Activated T-cell treated with anti-CD3 and anti-CD28 coated beads, Interleukin-2, amount 50 U/mL, for 24 hours (primary cell): Measurements from ENCODE around the gene REPS2.

Experiments
- DNase-seq: peaks from one replicate; pipeline ENCODE4 v3.0.0-alpha.2; 2020
- H3K27ac Mint-ChIP-seq: 2 replicates; pipeline ENCODE4 v1.8.0; 2020; ENCODE audit warnings: mild to moderate bottlenecking, mixed read lengths
- H3K27me3 Mint-ChIP-seq: 2 replicates; pipeline ENCODE4 v1.8.0; 2020; ENCODE audit warnings: mixed read lengths
- H3K36me3 Mint-ChIP-seq: 2 replicates; pipeline ENCODE4 v1.8.0; 2020; ENCODE audit warnings: low read depth, mixed read lengths
- H3K4me1 Mint-ChIP-seq: 2 replicates; pipeline ENCODE4 v1.8.0; 2020; ENCODE audit warnings: low read depth, mixed read lengths
- H3K4me3 Mint-ChIP-seq: 2 replicates; pipeline ENCODE4 v1.8.0; 2020; ENCODE audit warnings: mild to moderate bottlenecking, moderate library complexity, mixed read lengths
- H3K9me3 Mint-ChIP-seq: 2 replicates; pipeline ENCODE4 v1.8.0; 2020; ENCODE audit warnings: mixed read lengths

The REPS2 gene

DNA sequence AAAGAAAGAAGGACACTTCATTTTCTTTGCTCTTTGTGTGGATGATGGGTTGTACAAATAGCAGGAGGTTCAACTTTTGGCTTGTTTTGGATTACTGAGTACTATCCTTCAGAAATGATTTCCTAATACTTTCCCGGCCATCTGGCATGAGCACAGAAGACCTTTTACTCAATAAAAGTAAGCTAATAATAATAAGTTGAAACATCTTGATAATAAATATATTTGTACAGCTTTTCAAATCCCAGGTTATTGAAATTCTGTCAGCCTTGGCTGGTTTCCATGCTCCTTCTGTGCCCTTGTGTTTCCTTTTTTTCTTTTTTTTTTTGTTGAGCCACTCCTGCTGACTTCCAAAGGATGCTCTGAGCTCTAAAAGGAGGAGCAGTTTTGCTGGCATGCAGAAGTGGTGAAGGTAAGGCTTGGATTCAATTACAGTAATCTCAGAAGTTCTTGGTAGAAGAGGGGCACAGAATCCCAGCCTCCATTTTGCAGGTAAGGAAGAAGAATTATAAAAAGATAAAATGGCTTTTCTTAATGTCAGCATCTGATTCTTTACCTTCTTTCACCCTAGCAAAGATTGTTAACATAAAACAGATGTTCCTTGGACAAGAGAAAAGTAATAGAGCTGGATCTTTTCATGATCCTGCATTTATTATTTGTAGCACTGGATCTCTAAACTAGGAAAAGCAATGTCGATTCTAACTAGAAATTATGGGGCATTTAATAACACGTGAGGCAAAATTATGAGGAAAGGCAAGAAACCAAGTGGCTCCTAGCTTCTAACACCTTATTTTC is 31.9 kb downstream of the REPS2 start:
- no peak for DNase-seq
- Mint-ChIP-seq H3K27me3 (peaks cover 64% of the 10 kb centered on the region), H3K4me1 (no peaks in the 10 kb centered on the region), H3K36me3 (no peaks in the 10 kb centered on the region), H3K9me3 (no peaks in the 10 kb centered on the region), H3K27ac (no peak overlapping the region), H3K4me3 (no peak overlapping the region)

DNA sequence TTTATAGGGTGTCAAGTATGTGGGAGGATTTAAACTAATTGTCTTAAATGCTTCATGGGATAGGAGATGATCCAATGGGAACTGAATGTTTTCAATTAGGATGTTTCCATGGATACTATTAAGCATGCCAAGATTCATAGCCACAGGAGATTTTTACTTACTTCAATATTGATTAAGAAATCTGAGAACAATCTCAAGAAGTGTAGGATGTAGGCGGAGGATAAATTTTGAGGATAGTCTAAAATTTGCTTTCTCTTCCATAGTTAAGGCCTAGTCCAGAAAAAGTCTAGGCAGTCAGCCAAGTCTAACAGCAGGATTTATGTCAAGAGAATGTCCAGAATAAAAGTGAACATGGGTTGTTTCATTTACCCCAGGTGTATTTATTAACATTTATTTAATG is 32.8 kb downstream of the REPS2 start:
- no peaks in the 10 kb centered on the region for H3K4me1 Mint-ChIP-seq
- peaks cover 72% of the 10 kb centered on the region for H3K27me3 Mint-ChIP-seq
- DNase-seq, result no peak
- H3K4me3 Mint-ChIP-seq, result no peak overlapping the region
- no peaks in the 10 kb centered on the region for H3K36me3 Mint-ChIP-seq
- no peaks in the 10 kb centered on the region for H3K9me3 Mint-ChIP-seq
- H3K27ac Mint-ChIP-seq, result no peak overlapping the region

DNA sequence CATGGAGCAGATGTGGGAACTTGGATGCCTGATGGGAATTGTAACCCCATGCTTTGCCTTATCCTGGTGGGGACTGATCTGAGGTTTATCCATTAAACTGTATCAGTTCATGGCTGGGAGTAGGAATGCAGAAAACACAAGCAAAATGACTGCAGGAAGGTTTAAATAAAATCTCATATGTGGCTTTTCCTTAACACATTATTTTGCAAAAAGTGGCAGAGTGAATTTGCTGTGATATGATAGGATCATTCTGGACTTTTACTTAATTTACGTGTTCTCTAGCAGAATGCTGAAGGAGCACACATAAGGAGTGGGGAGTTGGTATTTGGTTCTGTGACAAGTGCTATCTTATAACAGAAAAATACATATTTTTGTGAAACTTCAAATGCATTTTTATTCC is 34.8 kb downstream of the REPS2 start:
- Mint-ChIP-seq H3K9me3 (no peaks in the 10 kb centered on the region), H3K27me3 (peaks cover 73% of the 10 kb centered on the region), H3K4me3 (no peak overlapping the region), H3K27ac (no peak overlapping the region), H3K4me1 (no peaks in the 10 kb centered on the region), H3K36me3 (no peaks in the 10 kb centered on the region)
- DNase-seq, result no peak

DNA sequence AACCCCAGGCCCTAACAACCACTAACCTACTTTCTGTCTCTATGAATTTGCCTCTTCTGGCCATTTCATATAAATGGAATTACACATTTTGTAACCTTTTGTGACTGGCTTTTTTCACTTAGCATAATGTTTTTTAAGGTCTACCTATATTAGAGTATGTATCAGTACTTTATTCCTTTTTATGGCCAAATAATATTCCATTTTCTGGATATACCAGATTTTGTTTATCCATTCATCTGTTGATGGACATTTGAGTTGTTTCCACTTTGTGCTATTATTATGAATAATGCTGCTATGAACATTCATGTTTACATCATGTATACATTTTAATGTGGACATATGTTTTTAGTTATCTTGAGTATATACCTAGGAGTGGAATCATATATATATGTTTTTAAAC is 35.5 kb downstream of the REPS2 start:
- Mint-ChIP-seq H3K9me3 (no peaks in the 10 kb centered on the region), H3K27ac (no peak overlapping the region), H3K4me1 (no peaks in the 10 kb centered on the region), H3K36me3 (no peaks in the 10 kb centered on the region), H3K4me3 (no peak overlapping the region), H3K27me3 (peaks cover 68% of the 10 kb centered on the region)
- no peak for DNase-seq

DNA sequence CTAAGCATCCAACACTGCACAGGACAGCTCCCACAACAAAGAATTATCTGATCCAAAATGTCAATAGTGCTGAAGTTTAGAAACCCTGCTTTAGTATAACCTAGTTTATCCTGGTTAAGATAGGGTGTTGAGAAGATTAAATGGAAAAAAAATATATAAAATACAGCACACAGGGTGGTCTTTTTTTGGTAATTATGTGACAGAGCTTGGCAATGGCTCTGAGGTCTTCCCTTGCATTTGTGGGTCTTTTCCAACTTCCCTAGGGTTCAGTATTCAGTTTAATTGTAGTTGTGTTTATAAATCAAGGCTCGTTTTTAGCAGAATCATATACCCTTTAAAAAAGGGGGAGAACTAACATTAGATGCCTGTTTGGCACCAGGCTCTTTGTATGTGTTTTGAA is 36.6 kb downstream of the REPS2 start:
- H3K4me3 Mint-ChIP-seq, result no peak overlapping the region
- peaks cover 63% of the 10 kb centered on the region for H3K27me3 Mint-ChIP-seq
- H3K9me3 Mint-ChIP-seq, result no peaks in the 10 kb centered on the region
- DNase-seq, result no peak
- H3K27ac Mint-ChIP-seq, result no peak overlapping the region
- no peaks in the 10 kb centered on the region for H3K4me1 Mint-ChIP-seq
- H3K36me3 Mint-ChIP-seq, result no peaks in the 10 kb centered on the region

DNA sequence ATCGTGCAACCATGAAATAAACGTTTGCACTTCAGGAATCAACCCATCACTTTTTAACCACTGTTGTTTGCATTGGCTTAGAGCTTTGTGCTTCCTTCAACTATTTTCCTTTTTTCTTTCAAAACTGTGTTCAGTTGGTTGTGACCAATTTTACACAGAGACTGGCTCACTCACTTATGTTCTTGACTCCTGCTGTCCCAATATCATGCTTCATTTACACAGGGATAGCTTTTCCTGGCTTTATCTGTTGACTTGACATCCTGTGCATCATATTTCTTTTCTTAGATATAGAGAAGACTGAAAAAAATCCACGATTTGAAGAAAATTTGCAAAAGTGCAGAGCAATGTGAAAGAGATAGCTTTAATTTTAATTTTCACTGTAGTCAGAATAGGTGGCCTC is 38.8 kb downstream of the REPS2 start:
- Mint-ChIP-seq H3K27me3 (peaks cover 70% of the 10 kb centered on the region), H3K36me3 (no peaks in the 10 kb centered on the region), H3K4me3 (no peak overlapping the region), H3K4me1 (no peaks in the 10 kb centered on the region), H3K9me3 (no peaks in the 10 kb centered on the region), H3K27ac (no peak overlapping the region)
- DNase-seq, result no peak

DNA sequence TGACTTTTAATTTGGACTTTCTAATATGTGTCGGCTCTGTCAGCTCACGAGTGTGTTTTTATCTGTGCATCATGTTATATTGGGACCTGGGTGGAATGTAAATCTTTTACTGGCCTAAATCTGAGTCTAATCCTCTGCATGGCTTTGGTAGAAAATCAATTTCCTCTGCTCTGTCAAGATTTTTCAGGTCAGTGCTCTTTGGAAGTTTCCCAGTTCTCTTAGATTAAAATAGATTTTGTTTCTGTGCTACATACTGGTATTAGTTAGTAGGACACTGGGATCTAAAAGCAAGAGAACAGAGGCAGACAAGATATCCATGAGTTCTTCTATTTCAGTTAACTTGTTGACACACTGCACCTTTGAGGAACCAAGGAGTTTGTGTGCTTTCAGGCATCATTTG is 39.7 kb downstream of the REPS2 start:
- H3K27me3 Mint-ChIP-seq, result peaks cover 74% of the 10 kb centered on the region
- H3K36me3 Mint-ChIP-seq, result no peaks in the 10 kb centered on the region
- H3K9me3 Mint-ChIP-seq, result no peaks in the 10 kb centered on the region
- H3K4me1 Mint-ChIP-seq, result no peaks in the 10 kb centered on the region
- H3K27ac Mint-ChIP-seq, result no peak overlapping the region
- H3K4me3 Mint-ChIP-seq, result no peak overlapping the region
- DNase-seq, result no peak

DNA sequence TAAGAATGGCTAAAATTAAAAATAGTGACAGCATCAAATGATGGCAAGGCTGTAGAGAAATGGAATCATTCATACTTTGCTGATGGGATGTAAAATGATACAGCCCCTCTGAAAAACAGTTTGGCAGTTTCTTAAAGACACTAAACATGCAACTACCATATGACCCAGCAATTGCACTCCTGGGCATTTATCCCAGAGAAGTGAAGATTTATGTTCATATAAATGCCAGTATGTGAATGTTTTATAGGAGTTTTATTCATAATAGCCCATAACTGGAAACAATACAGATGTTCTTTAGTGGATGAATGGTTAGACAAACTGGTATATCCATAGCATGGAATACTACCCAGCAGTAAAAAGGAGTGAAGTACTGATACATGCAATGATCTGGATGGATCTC is 43.3 kb downstream of the REPS2 start:
- no peak for DNase-seq
- H3K4me1 Mint-ChIP-seq, result no peaks in the 10 kb centered on the region
- H3K9me3 Mint-ChIP-seq, result no peaks in the 10 kb centered on the region
- H3K4me3 Mint-ChIP-seq, result no peak overlapping the region
- peaks cover 56% of the 10 kb centered on the region for H3K27me3 Mint-ChIP-seq
- H3K36me3 Mint-ChIP-seq, result no peaks in the 10 kb centered on the region
- no peak overlapping the region for H3K27ac Mint-ChIP-seq

DNA sequence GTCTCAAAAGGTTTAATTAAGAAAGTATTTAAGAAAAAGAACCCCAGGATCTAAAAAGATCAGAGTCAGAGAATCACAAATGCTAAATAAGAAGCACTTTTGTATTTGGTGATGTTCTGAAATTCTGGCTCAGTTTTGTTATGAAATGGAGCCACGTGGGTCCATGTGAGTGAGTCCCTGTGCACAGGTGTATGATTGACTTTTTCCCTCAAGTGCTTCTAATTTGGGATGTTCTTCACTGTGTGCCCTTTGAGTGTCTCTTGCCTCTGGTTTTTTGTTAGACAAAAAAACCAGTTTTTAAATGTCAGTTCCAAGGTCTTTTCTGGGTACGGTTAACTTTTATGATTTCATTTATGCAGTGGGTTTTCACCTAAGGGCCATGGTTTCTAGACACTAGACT is 44.4 kb downstream of the REPS2 start:
- Mint-ChIP-seq H3K27me3 (peaks cover 57% of the 10 kb centered on the region), H3K4me1 (no peaks in the 10 kb centered on the region), H3K36me3 (no peaks in the 10 kb centered on the region), H3K4me3 (no peak overlapping the region), H3K27ac (no peak overlapping the region), H3K9me3 (no peaks in the 10 kb centered on the region)
- DNase-seq, result no peak

DNA sequence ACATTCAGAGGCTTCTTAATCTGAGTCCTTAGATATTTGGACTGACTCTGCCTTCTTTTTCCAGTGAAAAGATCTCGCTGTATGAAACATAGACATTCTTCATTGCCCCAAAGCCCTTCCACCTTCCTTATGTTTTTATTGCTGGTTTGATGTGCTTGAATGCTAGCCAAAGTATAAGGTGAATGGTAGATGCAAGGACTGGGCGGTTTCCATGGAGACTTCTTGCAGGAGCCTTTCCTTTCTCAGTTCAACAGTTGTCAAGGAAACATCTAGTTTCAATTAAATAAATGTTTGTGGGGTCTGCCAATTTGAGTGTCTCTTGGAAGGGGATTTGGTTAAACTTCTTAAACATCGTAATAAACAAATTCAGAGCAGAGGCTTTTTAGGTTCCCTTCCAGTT is 46.0 kb downstream of the REPS2 start:
- Mint-ChIP-seq H3K4me1 (no peaks in the 10 kb centered on the region), H3K27me3 (peaks cover 60% of the 10 kb centered on the region), H3K9me3 (no peaks in the 10 kb centered on the region), H3K27ac (no peak overlapping the region), H3K36me3 (no peaks in the 10 kb centered on the region), H3K4me3 (no peak overlapping the region)
- DNase-seq, result no peak

DNA sequence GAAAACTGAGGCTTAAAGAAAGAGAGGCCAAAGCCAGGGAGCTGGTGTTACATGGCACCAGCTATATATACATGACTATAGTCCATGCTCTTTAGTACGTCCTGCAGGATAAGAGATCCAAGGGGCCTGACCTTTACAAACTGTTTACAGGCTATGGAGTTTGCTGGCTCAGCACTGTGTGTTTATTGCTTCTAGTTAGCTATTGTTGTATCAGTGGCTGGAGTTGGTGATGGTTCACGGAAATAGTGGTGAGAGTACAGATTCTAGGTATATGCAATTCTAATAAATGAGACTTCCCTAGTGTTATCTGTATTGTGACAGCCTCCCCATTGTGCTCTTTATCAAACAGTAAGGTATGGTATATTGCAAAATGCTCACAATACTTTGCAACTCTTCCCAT is 46.5 kb downstream of the REPS2 start:
- DNase-seq, result no peak
- Mint-ChIP-seq H3K36me3 (no peaks in the 10 kb centered on the region), H3K27me3 (peaks cover 60% of the 10 kb centered on the region), H3K9me3 (no peaks in the 10 kb centered on the region), H3K4me1 (no peaks in the 10 kb centered on the region), H3K27ac (no peak overlapping the region), H3K4me3 (no peak overlapping the region)

DNA sequence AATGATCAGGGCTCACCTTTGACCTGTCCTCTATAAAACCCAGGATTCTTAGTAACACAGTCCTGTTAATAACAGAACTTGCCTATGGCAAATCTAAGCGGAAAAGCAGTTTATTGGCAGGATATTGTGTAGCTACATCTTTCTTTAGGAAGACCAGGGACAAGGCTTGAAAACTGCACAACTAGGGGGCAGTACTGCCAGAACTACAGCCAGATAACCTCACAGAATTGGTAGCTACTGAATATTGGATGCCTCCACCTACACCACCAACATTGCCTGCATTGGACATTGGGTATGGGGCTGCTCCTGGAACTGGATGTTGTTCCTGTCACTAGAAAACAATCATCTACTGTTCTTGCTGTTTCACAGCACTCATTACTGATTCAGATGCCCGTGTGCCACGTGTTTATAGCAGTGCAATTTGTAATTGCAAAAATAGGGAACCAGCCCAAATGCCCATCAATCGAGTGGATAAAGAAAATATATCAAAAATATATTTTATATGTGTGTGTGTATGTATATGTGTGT is 47.4 kb downstream of the REPS2 start:
- DNase-seq, result no peak
- Mint-ChIP-seq H3K9me3 (no peaks in the 10 kb centered on the region), H3K36me3 (no peaks in the 10 kb centered on the region), H3K27me3 (peaks cover 55% of the 10 kb centered on the region), H3K4me3 (no peak overlapping the region), H3K27ac (no peak overlapping the region), H3K4me1 (no peaks in the 10 kb centered on the region)

DNA sequence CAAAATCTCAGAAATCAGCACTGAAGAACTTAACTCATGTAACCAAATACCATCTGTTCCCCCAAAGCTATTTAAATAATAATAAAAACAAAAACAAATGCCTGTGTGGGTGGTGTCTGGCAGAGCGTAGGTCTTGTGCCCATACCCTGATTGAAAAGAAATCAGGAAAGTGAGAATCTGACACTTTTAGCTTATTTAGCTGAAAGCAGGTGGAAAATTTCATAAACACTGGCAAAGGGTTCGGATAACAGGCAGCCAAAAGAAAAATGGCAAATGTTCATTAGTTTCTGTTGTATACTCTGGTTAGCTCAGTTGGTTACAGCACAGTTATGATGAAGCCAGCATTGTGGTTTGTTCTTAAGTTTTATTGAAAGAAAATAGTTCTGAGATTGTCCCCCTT is 48.3 kb downstream of the REPS2 start:
- Mint-ChIP-seq H3K36me3 (no peaks in the 10 kb centered on the region), H3K9me3 (no peaks in the 10 kb centered on the region), H3K4me3 (no peak overlapping the region), H3K27me3 (peaks cover 50% of the 10 kb centered on the region), H3K27ac (no peak overlapping the region), H3K4me1 (no peaks in the 10 kb centered on the region)
- no peak for DNase-seq

DNA sequence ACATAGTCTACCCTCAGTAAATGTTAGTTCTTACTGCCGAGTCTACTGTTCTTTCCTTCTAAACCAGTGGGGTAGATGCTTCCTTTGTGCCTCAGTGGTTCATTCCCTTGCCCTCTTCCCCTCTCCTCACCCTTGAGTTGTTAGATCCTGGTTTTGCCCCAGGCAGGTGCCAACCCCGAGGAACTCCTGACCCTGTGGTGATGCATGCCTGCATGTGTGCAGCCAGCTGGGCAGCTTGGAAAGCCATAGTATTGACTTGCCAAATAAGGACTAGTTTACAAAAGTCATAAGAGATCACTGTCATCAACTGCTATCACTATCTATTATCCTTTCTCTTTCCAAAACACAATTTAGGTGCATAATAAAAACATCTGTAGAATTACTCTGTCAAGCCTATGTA is 50.9 kb downstream of the REPS2 start:
- DNase-seq, result no peak
- H3K27ac Mint-ChIP-seq, result no peak overlapping the region
- H3K36me3 Mint-ChIP-seq, result no peaks in the 10 kb centered on the region
- no peaks in the 10 kb centered on the region for H3K4me1 Mint-ChIP-seq
- no peak overlapping the region for H3K4me3 Mint-ChIP-seq
- H3K27me3 Mint-ChIP-seq, result peaks cover 46% of the 10 kb centered on the region
- H3K9me3 Mint-ChIP-seq, result no peaks in the 10 kb centered on the region

DNA sequence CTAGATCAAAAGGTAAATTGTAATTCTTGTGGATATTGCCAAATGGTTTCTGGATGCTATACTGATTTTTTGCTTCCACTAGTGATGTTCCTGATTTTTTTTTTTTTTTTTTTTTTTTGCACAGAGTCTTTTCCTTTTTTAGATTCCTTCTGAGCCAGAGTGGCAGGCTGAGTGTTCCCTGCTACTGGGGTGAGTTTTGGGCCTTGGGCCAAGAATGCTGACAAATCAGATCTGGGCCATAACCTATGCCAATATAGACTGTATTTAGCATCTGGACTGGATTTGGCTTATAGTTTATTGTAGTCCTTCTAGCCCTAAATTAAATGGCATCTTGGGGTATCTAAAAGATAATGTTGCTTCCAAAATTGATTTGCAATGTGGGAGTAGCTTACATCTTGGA is 52.8 kb downstream of the REPS2 start:
- Mint-ChIP-seq H3K36me3 (no peaks in the 10 kb centered on the region), H3K9me3 (no peaks in the 10 kb centered on the region), H3K27ac (no peak overlapping the region), H3K4me1 (peaks cover 4% of the 10 kb centered on the region), H3K4me3 (no peak overlapping the region), H3K27me3 (peaks cover 46% of the 10 kb centered on the region)
- no peak for DNase-seq

DNA sequence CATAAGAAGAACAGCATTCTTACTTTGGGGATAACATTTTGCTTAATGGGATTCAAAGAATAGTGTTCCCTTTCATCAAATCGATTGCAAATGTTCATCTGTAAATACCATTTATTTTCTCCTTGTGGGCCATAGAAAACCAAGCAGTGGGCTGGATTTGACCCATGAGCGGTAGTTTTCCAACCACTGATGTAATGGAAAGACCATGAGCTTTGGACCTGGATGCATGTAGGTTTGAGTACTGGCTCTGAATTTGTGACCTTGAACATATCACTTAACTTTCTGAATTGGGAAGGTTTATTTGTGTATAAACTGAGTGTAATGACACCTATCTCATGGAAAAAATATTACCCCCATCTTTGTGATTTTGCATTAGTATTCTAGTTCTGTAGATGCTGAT is 54.3 kb downstream of the REPS2 start:
- H3K9me3 Mint-ChIP-seq, result no peaks in the 10 kb centered on the region

More for the DNA sequence above, 54.3 kb downstream of the REPS2 start:
- H3K36me3 Mint-ChIP-seq, result no peaks in the 10 kb centered on the region
- no peak overlapping the region for H3K4me3 Mint-ChIP-seq
- DNase-seq, result no peak
- peaks cover 42% of the 10 kb centered on the region for H3K27me3 Mint-ChIP-seq
- H3K4me1 Mint-ChIP-seq, result peaks cover 4% of the 10 kb centered on the region
- no peak overlapping the region for H3K27ac Mint-ChIP-seq
